Measurements from ENCODE around the gene KCTD2.
A peak's percentile ranks its signal among the peaks of the same experiment; 100 is the strongest.
"Not testable (repeated sequence)": the region's sequence is repeated elsewhere in the genome, so short reads cannot be mapped to it uniquely, and the experiment has no call there.

The KCTD2 gene

GRCh38 chr17:75020331-75021110 is 26.5 kb upstream of the KCTD2 start:
- no peak for DNase-seq (ENCODE audit: low read depth)

DNA sequence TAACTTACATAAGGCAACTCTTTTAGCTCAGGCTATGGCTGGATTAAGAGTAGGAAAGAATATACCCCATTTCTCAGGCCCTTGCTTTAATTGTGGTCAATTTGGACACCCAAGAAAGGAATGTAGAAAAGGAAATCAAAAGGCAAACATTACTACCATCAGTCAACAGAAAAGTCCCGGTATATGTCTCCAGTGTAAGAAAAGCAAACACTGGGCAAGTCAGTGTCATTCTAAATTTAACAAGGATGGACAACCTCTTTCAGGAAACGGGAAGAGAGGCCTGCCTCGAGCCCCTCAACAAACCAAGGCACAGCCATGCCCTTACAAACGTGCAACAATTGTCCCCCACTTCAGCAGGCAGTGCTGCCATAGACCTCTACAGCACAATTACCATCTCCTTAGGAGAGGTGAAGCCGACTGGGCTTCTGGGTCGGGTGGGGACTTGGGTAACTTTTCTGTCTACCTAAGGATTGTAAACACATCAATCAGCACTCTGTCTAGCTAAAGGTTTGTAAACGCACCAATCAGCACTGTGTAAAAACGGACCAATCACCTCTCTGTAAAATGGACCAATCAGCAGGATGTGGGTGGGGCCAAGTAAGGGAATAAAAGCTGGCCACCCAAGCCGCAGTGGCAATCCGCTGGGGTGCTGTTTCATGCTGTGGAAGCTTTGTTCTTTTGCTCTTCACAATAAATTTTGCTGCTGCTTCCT is 22.2 kb upstream of the KCTD2 start:
- no peak for DNase-seq (ENCODE audit: low read depth)

DNA sequence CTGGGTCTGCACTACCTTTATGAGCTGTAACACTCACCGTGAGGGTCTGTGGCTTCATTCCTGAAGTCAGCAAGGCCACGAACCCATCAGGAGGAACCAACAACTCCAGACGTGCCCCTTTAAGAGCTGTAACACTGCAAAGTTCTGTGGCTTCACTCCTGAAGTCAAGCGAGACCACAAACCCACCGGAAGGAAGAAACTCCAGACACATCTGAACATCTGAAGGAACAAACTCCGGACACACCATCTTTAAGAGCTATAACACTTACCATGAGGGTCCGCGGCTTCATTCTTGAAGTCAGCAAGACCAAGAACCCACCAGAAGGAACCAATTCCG is 21.7 kb upstream of the KCTD2 start:
- DNase-seq (ENCODE audit: low read depth): not testable (repeated sequence)

GRCh38 chr17:75026650-75027049 is 20.4 kb upstream of the KCTD2 start:
- not testable (repeated sequence) for DNase-seq (ENCODE audit: low read depth)

DNA sequence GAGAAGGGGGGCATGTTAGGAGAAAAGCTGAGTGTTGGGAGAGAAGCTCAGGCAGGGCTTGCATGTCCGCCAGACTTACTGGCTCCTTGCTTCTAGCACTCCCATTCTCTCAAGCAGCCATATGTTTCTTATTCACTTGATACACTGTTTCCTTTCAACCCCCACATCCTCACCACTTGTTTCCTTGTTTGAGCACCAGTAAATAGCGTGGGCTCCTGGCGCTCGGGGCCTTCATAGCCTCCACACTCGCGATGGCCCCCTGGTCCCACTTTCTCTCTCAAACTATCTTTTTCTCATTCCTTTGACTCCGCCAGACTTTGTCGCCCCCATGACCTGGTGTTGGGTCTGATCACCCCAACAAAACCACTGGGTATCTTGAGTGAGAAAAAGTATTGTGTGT is 16.9 kb upstream of the KCTD2 start:
- no peak for DNase-seq (ENCODE audit: low read depth)

GRCh38 chr17:75031972-75032719 is 14.9 kb upstream of the KCTD2 start:
- DNase-seq (ENCODE audit: low read depth): no peak

DNA sequence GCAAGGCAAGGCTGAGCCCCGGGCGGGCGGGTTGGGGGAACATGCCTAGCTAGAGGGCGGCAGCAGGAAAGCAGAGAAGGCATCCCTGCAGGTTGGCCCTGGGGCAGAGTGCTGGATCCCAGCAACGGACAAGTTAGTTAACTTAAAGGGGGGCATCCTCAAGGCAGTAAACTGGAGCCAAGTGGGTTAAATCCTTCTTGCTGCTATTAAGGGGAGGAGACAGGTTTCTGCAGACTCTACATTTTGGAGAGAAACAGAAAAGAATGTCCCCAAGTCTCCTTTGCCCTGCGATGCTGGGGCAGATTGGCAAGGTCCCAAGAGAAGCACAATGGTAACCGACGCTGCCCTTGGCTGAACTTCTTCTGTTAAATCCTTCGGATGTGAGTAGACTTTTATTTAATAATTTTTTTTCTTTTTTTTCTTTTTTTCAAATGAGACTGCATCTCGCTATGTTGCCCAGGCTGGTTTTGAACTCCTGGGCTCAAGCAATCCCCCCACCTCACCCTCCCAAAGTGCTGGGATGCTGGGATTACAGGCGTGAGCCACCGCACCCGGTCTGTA is 14.2 kb upstream of the KCTD2 start:
- DNase-seq (ENCODE audit: low read depth): no peak

- DNase-seq (ENCODE audit: low read depth): peak; percentile 85
Measured at GRCh38 chr17:75033346-75034235, 13.4 kb upstream of the KCTD2 start.

DNA sequence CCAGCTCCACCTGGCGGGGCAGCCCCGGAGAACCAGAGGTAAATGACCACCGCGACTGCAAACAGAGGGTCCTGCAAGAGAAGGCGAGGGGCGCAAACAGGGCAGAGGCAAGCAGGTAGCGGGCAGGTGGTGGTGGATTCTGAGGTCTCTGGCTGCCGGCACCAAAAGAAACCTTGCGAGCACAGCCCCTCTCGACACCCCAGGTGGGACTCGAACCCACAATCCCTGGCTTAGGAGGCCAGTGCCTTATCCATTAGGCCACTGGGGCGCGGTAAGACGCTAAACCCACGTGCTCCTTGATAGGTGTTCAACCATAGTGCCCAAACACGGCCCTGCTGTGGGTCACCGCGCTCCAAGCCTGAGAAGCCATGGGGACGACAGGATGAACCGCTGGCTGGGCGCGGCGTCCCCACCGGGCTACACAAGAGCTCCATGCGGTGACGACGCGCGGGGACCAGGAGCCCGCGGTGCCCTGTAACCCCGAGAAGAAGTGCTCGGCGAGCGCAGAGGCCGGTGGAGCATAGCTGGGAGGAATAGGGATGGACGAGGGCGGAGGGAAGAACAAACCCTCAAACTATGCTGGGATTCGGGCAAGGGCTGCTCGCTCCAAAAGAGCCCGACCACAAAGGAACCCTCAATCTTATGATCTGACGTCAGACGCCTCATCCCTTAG is 12.7 kb upstream of the KCTD2 start:
- peak; percentile 83 for DNase-seq (ENCODE audit: low read depth)

DNA sequence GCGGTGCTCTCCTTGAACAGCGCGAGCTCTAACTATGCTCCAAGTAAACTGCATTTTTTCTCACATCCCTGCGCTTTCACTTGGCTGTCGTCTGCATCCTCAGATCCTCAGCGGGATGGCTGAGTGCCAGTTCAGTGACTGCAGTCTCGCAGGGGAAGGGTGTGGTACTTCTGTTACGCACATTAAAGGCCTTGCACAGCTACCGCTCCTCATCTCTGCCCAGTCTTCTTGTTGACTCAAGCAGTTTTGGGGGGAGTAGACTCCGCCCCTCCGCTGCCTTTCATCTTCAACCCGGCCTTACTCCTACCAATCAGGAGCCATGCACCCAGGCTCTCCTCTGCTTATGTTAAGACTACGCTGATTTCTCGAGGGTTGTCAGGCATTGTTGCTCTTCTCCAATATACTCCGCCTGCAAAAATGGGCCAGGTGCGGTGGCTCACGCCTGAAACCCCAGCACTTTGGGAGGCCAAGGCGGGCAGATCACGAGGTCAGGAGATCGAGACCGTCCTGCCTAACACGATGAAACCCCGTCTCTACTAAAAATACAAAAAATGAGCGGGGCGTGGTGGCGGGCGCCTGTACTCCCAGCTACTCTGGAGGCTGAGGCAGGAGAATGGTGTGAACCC is 10.3 kb upstream of the KCTD2 start:
- DNase-seq (ENCODE audit: low read depth): peak; percentile 55

- no peak for DNase-seq (ENCODE audit: low read depth)
Measured at GRCh38 chr17:75039238-75039637, 7.8 kb upstream of the KCTD2 start.

DNA sequence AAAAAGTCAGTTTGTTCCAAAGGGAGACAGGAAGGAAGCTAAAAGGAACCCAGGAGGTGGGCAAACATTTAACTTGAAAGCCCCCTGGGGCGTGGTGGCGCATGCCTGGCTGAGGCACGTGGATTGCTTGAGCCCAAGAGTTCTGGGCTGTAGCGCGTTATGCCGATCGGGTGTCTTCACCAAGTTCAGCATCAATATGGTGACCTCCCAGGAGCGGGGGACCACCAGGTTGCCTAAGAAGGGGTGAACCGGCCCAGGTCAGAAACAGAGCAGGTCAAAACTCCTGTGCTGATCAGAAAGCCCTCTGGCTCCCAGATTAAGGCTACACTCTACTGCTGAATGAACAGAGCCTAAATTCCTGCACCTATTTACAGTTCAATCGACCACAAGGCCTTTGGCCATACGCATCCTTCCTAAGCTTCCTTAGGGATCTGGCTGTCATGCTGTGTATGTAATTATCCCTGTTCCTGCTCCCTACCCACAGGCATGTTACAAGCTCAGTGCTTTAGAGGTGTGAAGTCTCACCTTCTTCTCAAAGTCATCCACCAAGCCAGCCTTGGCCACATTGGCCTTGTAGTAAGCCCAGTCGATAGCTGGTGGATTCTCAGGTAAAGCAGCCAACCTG is 5.3 kb upstream of the KCTD2 start:
- DNase-seq (ENCODE audit: low read depth): no peak

DNA sequence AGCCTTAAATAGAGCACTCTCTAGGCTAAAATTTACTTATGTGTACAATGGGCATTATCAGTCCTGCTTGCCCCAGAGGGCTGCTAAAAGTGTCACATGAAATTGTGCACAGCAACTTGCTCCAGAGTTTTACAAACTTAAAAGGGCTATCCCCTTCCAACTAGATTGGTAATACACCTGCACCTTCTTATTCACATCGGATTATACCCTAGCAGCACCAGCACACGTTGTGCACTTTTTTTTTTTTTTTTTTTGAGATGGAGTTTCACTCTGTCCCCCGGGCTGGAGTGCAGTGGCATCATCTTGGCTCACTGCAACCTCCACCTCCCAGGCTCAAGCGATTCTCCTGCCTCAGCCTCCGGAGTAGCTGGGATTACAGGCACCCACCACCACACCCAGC is 3.2 kb upstream of the KCTD2 start:
- DNase-seq (ENCODE audit: low read depth): not testable (repeated sequence)

DNA sequence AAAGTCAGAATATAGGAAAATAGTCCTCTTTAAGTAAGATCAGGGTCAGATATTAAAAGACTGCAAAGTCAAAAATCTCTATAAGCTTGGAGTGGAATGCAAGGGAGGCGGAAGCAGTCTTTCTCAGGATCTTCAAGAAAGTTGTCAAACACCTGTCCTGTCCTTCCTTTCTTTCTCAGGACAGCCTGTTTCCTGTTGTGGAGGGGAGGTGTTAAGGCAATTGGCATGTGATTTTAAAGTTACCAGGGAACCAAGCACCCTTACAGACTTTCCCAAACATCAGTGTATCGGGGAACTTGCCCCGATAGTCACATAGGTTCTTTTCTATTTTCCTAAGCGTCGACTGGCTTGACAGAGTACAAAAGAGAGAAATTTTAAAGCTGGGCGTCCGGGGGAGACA is 2.3 kb upstream of the KCTD2 start:
- no peak for DNase-seq (ENCODE audit: low read depth)

GRCh38 chr17:75045946-75046406 is 1.0 kb upstream of the KCTD2 start:
- DNase-seq (ENCODE audit: low read depth): not testable (repeated sequence)

DNA sequence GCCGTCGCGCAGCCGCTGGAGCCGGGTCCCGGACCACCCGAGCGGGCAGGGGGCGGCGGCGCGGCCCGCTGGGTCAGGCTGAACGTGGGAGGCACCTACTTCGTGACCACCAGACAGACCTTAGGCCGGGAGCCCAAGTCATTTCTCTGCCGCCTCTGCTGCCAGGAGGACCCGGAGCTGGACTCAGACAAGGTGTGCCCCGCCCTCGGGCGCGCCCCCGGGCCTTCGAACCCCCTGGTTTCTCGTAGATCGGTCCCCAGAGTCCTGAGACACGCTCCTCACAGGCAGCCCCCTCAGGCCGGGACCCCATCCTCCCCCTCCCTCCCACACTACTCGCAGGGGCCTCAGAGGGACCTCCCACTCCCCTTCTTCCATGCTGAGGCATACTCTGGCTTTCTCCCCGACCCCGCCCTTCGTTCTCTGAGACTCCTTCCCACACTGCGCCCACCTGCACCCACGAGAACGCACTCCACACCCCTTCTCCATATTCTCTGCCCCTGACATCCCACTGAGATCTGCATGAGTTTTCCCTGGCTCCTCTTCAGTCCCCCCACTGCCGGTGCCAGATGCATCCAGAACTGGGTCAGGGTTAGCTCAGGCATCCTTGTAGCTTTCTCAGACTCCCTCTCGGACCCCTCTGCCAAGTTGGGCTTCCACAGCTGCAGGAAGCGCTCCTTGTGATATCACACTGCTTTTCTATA is 523 bp downstream of the KCTD2 start:
- DNase-seq (ENCODE audit: low read depth): no peak

GRCh38 chr17:75048249-75048878 is 1.3 kb downstream of the KCTD2 start:
- no peak for DNase-seq (ENCODE audit: low read depth)

- DNase-seq (ENCODE audit: low read depth): no peak
Measured at GRCh38 chr17:75049057-75049456, 2.0 kb downstream of the KCTD2 start.

- DNase-seq (ENCODE audit: low read depth): no peak
Measured at GRCh38 chr17:75049706-75050105, 2.7 kb downstream of the KCTD2 start.

Data from stimulated activated CD8-positive, alpha-beta memory T cell treated with anti-CD3 and anti-CD28 coated beads, Interleukin-4, amount 100 ng/mL, for 24 hours (primary cell).